Measurements from ENCODE around the gene PPP6R2.

Gene PPP6R2

DNA sequence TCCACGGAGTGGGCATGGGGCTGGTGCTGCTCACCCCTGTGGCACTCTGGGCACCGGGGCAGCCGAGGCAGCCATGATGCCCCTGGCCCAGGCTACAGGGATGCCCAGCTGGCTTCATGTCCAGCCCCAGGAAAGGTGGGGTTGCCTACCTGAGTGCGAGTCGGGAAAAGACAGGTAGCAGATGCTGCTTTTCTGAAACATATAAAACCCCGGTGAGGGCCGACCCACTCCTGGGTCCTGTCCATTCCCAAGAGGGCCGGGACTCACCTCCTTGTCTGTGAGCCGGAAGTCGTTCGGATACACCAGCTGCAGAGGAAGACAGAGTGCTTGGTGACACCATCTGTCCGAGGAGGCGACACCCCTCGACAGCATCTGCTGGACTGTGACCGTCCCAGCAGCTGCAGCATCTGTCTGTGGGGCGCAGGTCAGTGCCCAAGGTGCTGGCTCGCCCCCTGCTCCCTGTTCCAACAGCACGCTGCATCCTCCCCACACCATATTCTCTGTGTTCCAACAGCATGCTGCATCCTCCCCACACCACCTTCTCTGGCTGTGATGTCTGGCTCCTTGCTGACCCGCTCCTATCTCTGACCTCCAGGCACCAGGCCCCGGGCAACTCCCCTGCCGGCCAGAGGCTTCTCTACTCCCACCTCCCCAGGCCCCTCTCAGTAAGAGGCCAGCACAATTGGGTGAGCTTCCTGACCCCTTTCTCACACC, 24.3 kb upstream of the PPP6R2 start:
- Histone ChIP-seq H3K4me2 (ENCODE audit: low read length) (peak overlapping the region; percentile 63), H4K20me1 (ENCODE audit: control insufficient read depth, insufficient read depth, low read depth, low read length) (no peaks in the 10 kb centered on the region), H3K27ac (ENCODE audit: low read depth, low read length) (peak overlapping the region; percentile 4; the same call in 1 of the 2 replicates), H3K9me2 (replicated peaks; ENCODE audit: control insufficient read depth, low read length) (no peaks in the 10 kb centered on the region), H3F3A (ENCODE audit: control insufficient read depth, insufficient read depth) (peaks cover 10% of the 10 kb centered on the region), H3K9me3 (ENCODE audit: control insufficient read depth, insufficient read depth, low read length) (no peaks in the 10 kb centered on the region), H3K4me3 (ENCODE audit: low read length) (peak overlapping the region; percentile 40), H3K79me2 (ENCODE audit: control insufficient read depth, low read length) (peaks cover 4% of the 10 kb centered on the region), H3K36me3 (ENCODE audit: control insufficient read depth, low read length) (no peaks in the 10 kb centered on the region), H3K27me3 (ENCODE audit: control insufficient read depth, low read length) (no peaks in the 10 kb centered on the region), H3K4me1 (ENCODE audit: control insufficient read depth, low read length) (peaks cover 61% of the 10 kb centered on the region)
- TF ChIP-seq EZH2phosphoT487 (IDR thresholded peaks at IDR 0.05; ENCODE audit: borderline replicate concordance, low read length) (no peak), CTCF (IDR thresholded peaks at IDR 0.05; ENCODE audit: low read depth, low read length, poor library complexity, severe bottlenecking) (no peak)

DNA sequence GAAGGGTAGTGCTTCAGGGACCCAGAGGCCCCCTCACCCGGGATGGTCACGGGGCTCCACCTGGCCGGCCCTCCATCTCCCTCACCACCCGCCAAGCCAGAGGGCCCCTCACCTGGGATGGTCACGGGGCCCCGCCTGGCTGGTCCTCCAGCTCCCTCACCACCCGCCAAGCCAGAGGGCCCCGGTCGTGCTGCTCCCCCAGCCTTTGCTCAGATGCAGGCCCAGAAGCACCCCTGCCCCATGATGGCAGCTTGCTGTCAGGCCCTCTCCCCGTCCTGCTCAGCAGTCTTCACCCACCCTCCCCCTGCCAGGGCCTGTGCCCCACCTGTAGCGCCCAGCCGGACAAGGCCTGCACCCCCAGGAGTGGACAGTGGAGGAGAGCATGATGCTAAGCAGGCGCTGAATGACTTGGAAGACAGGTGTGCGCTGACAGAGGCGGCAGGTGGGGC, 23.6 kb upstream of the PPP6R2 start:
- Histone ChIP-seq H3K36me3 (ENCODE audit: control insufficient read depth, low read length) (no peaks in the 10 kb centered on the region), H3K9me3 (ENCODE audit: control insufficient read depth, insufficient read depth, low read length) (no peaks in the 10 kb centered on the region), H3K4me3 (ENCODE audit: low read length) (no peak overlapping the region), H3K27ac (ENCODE audit: low read depth, low read length) (no peak overlapping the region), H3K4me1 (ENCODE audit: control insufficient read depth, low read length) (peaks cover 55% of the 10 kb centered on the region), H3K4me2 (ENCODE audit: low read length) (peak overlapping the region; percentile 63), H3K79me2 (ENCODE audit: control insufficient read depth, low read length) (no peaks in the 10 kb centered on the region), H3F3A (ENCODE audit: control insufficient read depth, insufficient read depth) (peaks cover 8% of the 10 kb centered on the region), H4K20me1 (ENCODE audit: control insufficient read depth, insufficient read depth, low read depth, low read length) (no peaks in the 10 kb centered on the region), H3K9me2 (replicated peaks; ENCODE audit: control insufficient read depth, low read length) (no peaks in the 10 kb centered on the region), H3K27me3 (ENCODE audit: control insufficient read depth, low read length) (no peaks in the 10 kb centered on the region)
- TF ChIP-seq EZH2phosphoT487 (IDR thresholded peaks at IDR 0.05; ENCODE audit: borderline replicate concordance, low read length) (no peak), CTCF (IDR thresholded peaks at IDR 0.05; ENCODE audit: low read depth, low read length, poor library complexity, severe bottlenecking) (no peak)

- Histone ChIP-seq H3F3A (ENCODE audit: control insufficient read depth, insufficient read depth) (peaks cover 5% of the 10 kb centered on the region), H3K36me3 (ENCODE audit: control insufficient read depth, low read length) (no peaks in the 10 kb centered on the region), H3K4me1 (ENCODE audit: control insufficient read depth, low read length) (peaks cover 55% of the 10 kb centered on the region), H3K4me3 (ENCODE audit: low read length) (no peak overlapping the region), H3K4me2 (ENCODE audit: low read length) (no peak overlapping the region), H3K27me3 (ENCODE audit: control insufficient read depth, low read length) (no peaks in the 10 kb centered on the region), H4K20me1 (ENCODE audit: control insufficient read depth, insufficient read depth, low read depth, low read length) (no peaks in the 10 kb centered on the region), H3K27ac (ENCODE audit: low read depth, low read length) (no peak overlapping the region), H3K9me3 (ENCODE audit: control insufficient read depth, insufficient read depth, low read length) (no peaks in the 10 kb centered on the region), H3K79me2 (ENCODE audit: control insufficient read depth, low read length) (no peaks in the 10 kb centered on the region), H3K9me2 (replicated peaks; ENCODE audit: control insufficient read depth, low read length) (no peaks in the 10 kb centered on the region)
- TF ChIP-seq CTCF (IDR thresholded peaks at IDR 0.05; ENCODE audit: low read depth, low read length, poor library complexity, severe bottlenecking) (no peak), EZH2phosphoT487 (IDR thresholded peaks at IDR 0.05; ENCODE audit: borderline replicate concordance, low read length) (no peak)
Measured at GRCh38 chr22:50320116-50320515, 23.0 kb upstream of the PPP6R2 start.

Measured in DOHH2 (cell line).